Loucy (cell line): ENCODE data around the gene IDS.

Experiments
- H2AFZ ChIP-seq: fragments of 200-600 bp; sonication (generic); 2 replicates; pipeline ENCODE4 v1.6.0; 2016; ENCODE audit warnings: antibody characterized with exemption, mild to moderate bottlenecking, low read length, moderate library complexity
- H3F3A ChIP-seq: fragments of 200-600 bp; 2 replicates; pipeline ENCODE4 v1.6.0; 2016; ENCODE audit warnings: antibody characterized with exemption, low read depth, mild to moderate bottlenecking
- H3K27me3 ChIP-seq: fragments of 200-600 bp; sonication (generic); 2 replicates; pipeline ENCODE4 v1.6.1; 2014; ENCODE audit warnings: low read length, mild to moderate bottlenecking; ENCODE audit not compliant: insufficient read depth, poor library complexity, severe bottlenecking
- H3K36me3 ChIP-seq: fragments of 200-600 bp; sonication (generic); 2 replicates; pipeline ENCODE4 v1.6.1; 2016; ENCODE audit warnings: low read length; ENCODE audit not compliant: insufficient read depth
- H3K4me1 ChIP-seq: fragments of 200-600 bp; sonication (generic); 2 replicates; pipeline ENCODE4 v1.5.1; 2014; ENCODE audit warnings: low read length, mild to moderate bottlenecking; ENCODE audit not compliant: insufficient read depth, poor library complexity, severe bottlenecking
- H3K4me2 ChIP-seq: fragments of 200-600 bp; sonication (generic); 2 replicates; pipeline ENCODE4 v1.6.0; 2014; ENCODE audit warnings: antibody characterized with exemption, low read length, low read depth, mild to moderate bottlenecking; ENCODE audit not compliant: poor library complexity, severe bottlenecking
- H3K4me3 ChIP-seq: fragments of 200-600 bp; sonication (generic); 2 replicates; pipeline ENCODE4 v1.5.1; 2014; ENCODE audit warnings: low read length, mild to moderate bottlenecking, mixed read lengths; ENCODE audit not compliant: poor library complexity, severe bottlenecking
- H3K79me2 ChIP-seq: fragments of 200-600 bp; sonication (generic); 2 replicates; pipeline ENCODE4 v1.6.1; 2014; ENCODE audit warnings: low read length; ENCODE audit not compliant: insufficient read depth
- H3K9ac ChIP-seq: fragments of 200-600 bp; sonication (generic); 2 replicates; pipeline ENCODE4 v1.6.0; 2014; ENCODE audit warnings: mild to moderate bottlenecking, low read depth, low read length, moderate library complexity; ENCODE audit not compliant: poor library complexity, severe bottlenecking
- H3K9me2 ChIP-seq: fragments of 200-600 bp; sonication (generic); replicated peaks from 2 replicates; pipeline ENCODE4 v1.6.1; 2016; ENCODE audit warnings: low read depth, low read length, mixed read lengths
- H3K9me3 ChIP-seq: fragments of 200-600 bp; sonication (generic); 2 replicates; pipeline ENCODE4 v1.6.1; 2014; ENCODE audit warnings: mild to moderate bottlenecking, antibody characterized with exemption, low read length, low read depth; ENCODE audit not compliant: insufficient read depth
- H4K20me1 ChIP-seq: fragments of 200-600 bp; sonication (generic); 2 replicates; pipeline ENCODE4 v1.6.0; 2014; ENCODE audit warnings: antibody characterized with exemption, low read length, mild to moderate bottlenecking; ENCODE audit not compliant: insufficient read depth, poor library complexity, severe bottlenecking
- CTCF ChIP-seq: fragments of 200-600 bp; sonication (generic); conservative IDR thresholded peaks from 2 replicates; pipeline ENCODE4 v1.5.1; 2014; ENCODE audit warnings: mild to moderate bottlenecking, antibody characterized with exemption, low read length
- EZH2phosphoT487 ChIP-seq: fragments of 200-600 bp; IDR thresholded peaks from 2 replicates; pipeline ENCODE4 v1.6.1; 2018; ENCODE audit warnings: antibody characterized with exemption, mild to moderate bottlenecking, moderate library complexity, borderline replicate concordance

The IDS gene

GRCh38 chrX:149511081-149511480 lies 6.0 kb upstream of the IDS start:
- H3F3A ChIP-seq: no peaks in the 10 kb centered on the region
- no peak overlapping the region for H3K9ac ChIP-seq
- H3K4me2 ChIP-seq: no peak overlapping the region
- H3K9me3 ChIP-seq: no peaks in the 10 kb centered on the region
- TF ChIP-seq EZH2phosphoT487 (no peak), CTCF (no peak)
- no peaks in the 10 kb centered on the region for H3K36me3 ChIP-seq
- peaks cover 38% of the 10 kb centered on the region for H3K4me1 ChIP-seq
- H3K4me3 ChIP-seq: no peak overlapping the region
- no peaks in the 10 kb centered on the region for H3K79me2 ChIP-seq
- no peaks in the 10 kb centered on the region for H3K9me2 ChIP-seq
- no peak overlapping the region for H2AFZ ChIP-seq
- no peaks in the 10 kb centered on the region for H3K27me3 ChIP-seq
- H4K20me1 ChIP-seq: no peaks in the 10 kb centered on the region

- no peak for TF ChIP-seq EZH2phosphoT487
- peak; percentile 36; the same call in 1 of the 2 replicates for TF ChIP-seq CTCF
- no peaks in the 10 kb centered on the region for H3K27me3 ChIP-seq
- H4K20me1 ChIP-seq: no peaks in the 10 kb centered on the region
- no peak overlapping the region for H3K9ac ChIP-seq
- H3K4me2 ChIP-seq: no peak overlapping the region
- no peaks in the 10 kb centered on the region for H3K36me3 ChIP-seq
- H3K4me3 ChIP-seq: no peak overlapping the region
- no peaks in the 10 kb centered on the region for H3K9me2 ChIP-seq
- peaks cover 36% of the 10 kb centered on the region for H3K4me1 ChIP-seq
- no peaks in the 10 kb centered on the region for H3K9me3 ChIP-seq
- no peaks in the 10 kb centered on the region for H3K79me2 ChIP-seq
- no peaks in the 10 kb centered on the region for H3F3A ChIP-seq
- H2AFZ ChIP-seq: no peak overlapping the region
These were observed 5.3 kb upstream of the IDS start for GRCh38 chrX:149510386-149510785.

GRCh38 chrX:149508467-149508866 lies 3.4 kb upstream of the IDS start:
- no peaks in the 10 kb centered on the region for H3K9me2 ChIP-seq
- peaks cover 3% of the 10 kb centered on the region for H4K20me1 ChIP-seq
- H3F3A ChIP-seq: no peaks in the 10 kb centered on the region
- H3K9ac ChIP-seq: no peak overlapping the region
- no peak overlapping the region for H3K4me3 ChIP-seq
- H3K79me2 ChIP-seq: no peaks in the 10 kb centered on the region
- H3K36me3 ChIP-seq: no peaks in the 10 kb centered on the region
- TF ChIP-seq EZH2phosphoT487 (no peak), CTCF (no peak)
- no peaks in the 10 kb centered on the region for H3K9me3 ChIP-seq
- peaks cover 19% of the 10 kb centered on the region for H3K4me1 ChIP-seq
- H2AFZ ChIP-seq: no peak overlapping the region
- H3K4me2 ChIP-seq: no peak overlapping the region
- no peaks in the 10 kb centered on the region for H3K27me3 ChIP-seq
